Measurements from ENCODE around the gene LRRC4B.
"Not testable (repeated sequence)": the region's sequence is repeated elsewhere in the genome, so short reads cannot be mapped to it uniquely, and the experiment has no call there.

GRCh38 chr19:50581795-50582660 lies 13.8 kb upstream of the LRRC4B start:
- TF ChIP-seq, protein P1, sequence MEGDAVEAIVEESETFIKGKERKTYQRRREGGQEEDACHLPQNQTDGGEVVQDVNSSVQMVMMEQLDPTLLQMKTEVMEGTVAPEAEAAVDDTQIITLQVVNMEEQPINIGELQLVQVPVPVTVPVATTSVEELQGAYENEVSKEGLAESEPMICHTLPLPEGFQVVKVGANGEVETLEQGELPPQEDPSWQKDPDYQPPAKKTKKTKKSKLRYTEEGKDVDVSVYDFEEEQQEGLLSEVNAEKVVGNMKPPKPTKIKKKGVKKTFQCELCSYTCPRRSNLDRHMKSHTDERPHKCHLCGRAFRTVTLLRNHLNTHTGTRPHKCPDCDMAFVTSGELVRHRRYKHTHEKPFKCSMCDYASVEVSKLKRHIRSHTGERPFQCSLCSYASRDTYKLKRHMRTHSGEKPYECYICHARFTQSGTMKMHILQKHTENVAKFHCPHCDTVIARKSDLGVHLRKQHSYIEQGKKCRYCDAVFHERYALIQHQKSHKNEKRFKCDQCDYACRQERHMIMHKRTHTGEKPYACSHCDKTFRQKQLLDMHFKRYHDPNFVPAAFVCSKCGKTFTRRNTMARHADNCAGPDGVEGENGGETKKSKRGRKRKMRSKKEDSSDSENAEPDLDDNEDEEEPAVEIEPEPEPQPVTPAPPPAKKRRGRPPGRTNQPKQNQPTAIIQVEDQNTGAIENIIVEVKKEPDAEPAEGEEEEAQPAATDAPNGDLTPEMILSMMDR (optimal IDR thresholded peaks at IDR 0.05 in 1 of 3, IDR thresholded peaks at IDR 0.05 in 1 of 3, conservative IDR thresholded peaks at IDR 0.05 in 1 of 3; ENCODE audit: extremely low read depth in 1 of 3, insufficient read depth in 2 of 3, low read length in 3 of 3) = not testable (repeated sequence)
- not testable (repeated sequence) for TF ChIP-seq EZH2 (IDR thresholded peaks at IDR 0.05; ENCODE audit: low read length)
